SK-N-SH treated with all-trans-retinoic acid at 6 μM for 48 hours (cell line): ENCODE data around the gene ARHGAP29.

Experiments used
- ATAC-seq: fragments of 200-7000 bp; cut with Tn5 transposase; 3 replicates; pipeline ENCODE4 v1.9.1; 2020; ENCODE audit warnings: mild to moderate bottlenecking, moderate library complexity
- ARNTL ChIP-seq: fragments of 450-650 bp; formaldehyde crosslinking; IDR thresholded peaks from 2 replicates; pipeline ENCODE4 v1.5.0; 2020; ENCODE audit warnings: low read depth, mild to moderate bottlenecking, moderate library complexity, borderline replicate concordance
- BACH2 ChIP-seq: fragments of 250-450 bp; sonication (Bioruptor Pico); IDR thresholded peaks from 2 replicates; pipeline ENCODE4 v1.9.0; 2021; ENCODE audit warnings: mild to moderate bottlenecking, borderline replicate concordance
- ESRRG ChIP-seq: fragments of 250-450 bp; sonication (Bioruptor Pico); IDR thresholded peaks from 2 replicates; pipeline ENCODE4 v1.6.1; 2021; ENCODE audit warnings: mild to moderate bottlenecking
- GLIS3 ChIP-seq: fragments of 250-450 bp; sonication (Bioruptor Pico); IDR thresholded peaks from 2 replicates; pipeline ENCODE4 v1.5.0; 2020; ENCODE audit warnings: mild to moderate bottlenecking, moderate library complexity
- ISL1 ChIP-seq: fragments of 250-450 bp; sonication (Bioruptor Pico); IDR thresholded peaks from 2 replicates; pipeline ENCODE4 v2.1.2; 2022; ENCODE audit warnings: mild to moderate bottlenecking, moderate library complexity
- OSR1 ChIP-seq: fragments of 250-450 bp; sonication (Bioruptor Pico); IDR thresholded peaks from 2 replicates; pipeline ENCODE4 v1.8.0; 2022; ENCODE audit warnings: moderate library complexity, mild to moderate bottlenecking, inconsistent platforms
- PPARA ChIP-seq: fragments of 250-450 bp; sonication (Bioruptor Pico); IDR thresholded peaks from 2 replicates; pipeline ENCODE4 v1.5.0; 2020; ENCODE audit warnings: mild to moderate bottlenecking, borderline replicate concordance
- SNAI2 ChIP-seq: fragments of 250-450 bp; sonication (Bioruptor Pico); IDR thresholded peaks from 2 replicates; pipeline ENCODE4 v1.5.0; 2020; ENCODE audit warnings: mild to moderate bottlenecking, moderate library complexity
- TCF4 ChIP-seq: fragments of 250-450 bp; sonication (Bioruptor Pico); IDR thresholded peaks from 2 replicates; pipeline ENCODE4 v1.8.0; 2021; ENCODE audit warnings: mild to moderate bottlenecking, moderate library complexity, borderline replicate concordance
- TOX ChIP-seq: fragments of 250-450 bp; sonication (Bioruptor Pico); IDR thresholded peaks from 2 replicates; pipeline ENCODE4 v1.8.0; 2021; ENCODE audit warnings: mild to moderate bottlenecking, moderate library complexity, borderline replicate concordance
- ZC3H10 ChIP-seq: fragments of 250-450 bp; sonication (Bioruptor Pico); IDR thresholded peaks from 2 replicates; pipeline ENCODE4 v1.5.1; 2021; ENCODE audit warnings: mild to moderate bottlenecking, moderate library complexity
- ZFP3 ChIP-seq: fragments of 250-450 bp; sonication (Bioruptor Pico); IDR thresholded peaks from 2 replicates; pipeline ENCODE4 v1.5.0; 2020; ENCODE audit warnings: mild to moderate bottlenecking, moderate library complexity
- ZFP30 ChIP-seq: fragments of 450-650 bp; formaldehyde crosslinking; IDR thresholded peaks from 2 replicates; pipeline ENCODE4 v1.5.0; 2022; ENCODE audit warnings: mild to moderate bottlenecking, moderate library complexity
- ZNF565 ChIP-seq: fragments of 450-650 bp; formaldehyde crosslinking; conservative IDR thresholded peaks from 2 replicates; pipeline ENCODE4 v1.5.0; 2020; ENCODE audit warnings: low read depth, mild to moderate bottlenecking, moderate library complexity
- ZNF70 ChIP-seq: fragments of 450-650 bp; formaldehyde crosslinking; IDR thresholded peaks from 2 replicates; pipeline ENCODE4 v1.5.0; 2020; ENCODE audit warnings: mild to moderate bottlenecking, moderate library complexity
- ZNF8 ChIP-seq: fragments of 450-650 bp; formaldehyde crosslinking; IDR thresholded peaks from 2 replicates; pipeline ENCODE4 v1.5.0; 2020; ENCODE audit warnings: mild to moderate bottlenecking, moderate library complexity
- TF ChIP-seq, protein P1 (sequence below): fragments of 250-450 bp; sonication (Bioruptor Pico); IDR thresholded peaks from 2 replicates; pipeline ENCODE4 v1.8.0; 2021; ENCODE audit warnings: low read depth, mild to moderate bottlenecking, moderate library complexity, borderline replicate concordance
- TF ChIP-seq, protein P2 (sequence below): fragments of 250-450 bp; sonication (Bioruptor Pico); IDR thresholded peaks from 2 replicates; pipeline ENCODE4 v1.8.0; 2020; ENCODE audit warnings: mild to moderate bottlenecking, moderate library complexity, borderline replicate concordance
- TF ChIP-seq, protein P3 (sequence below): fragments of 250-450 bp; sonication (Bioruptor Pico); IDR thresholded peaks from 2 replicates; pipeline ENCODE4 v1.5.1; 2020; ENCODE audit warnings: low read depth, mild to moderate bottlenecking, moderate library complexity
- TF ChIP-seq, protein P4 (sequence below): fragments of 250-450 bp; sonication (Bioruptor Pico); IDR thresholded peaks from 2 replicates; pipeline ENCODE4 v1.5.0; 2020; ENCODE audit warnings: mild to moderate bottlenecking, moderate library complexity
- TF ChIP-seq, protein P5 (sequence below): fragments of 250-450 bp; sonication (Bioruptor Pico); IDR thresholded peaks from 2 replicates; pipeline ENCODE4 v1.5.1; 2021; ENCODE audit warnings: mild to moderate bottlenecking, moderate library complexity

ARHGAP29 gene

DNA sequence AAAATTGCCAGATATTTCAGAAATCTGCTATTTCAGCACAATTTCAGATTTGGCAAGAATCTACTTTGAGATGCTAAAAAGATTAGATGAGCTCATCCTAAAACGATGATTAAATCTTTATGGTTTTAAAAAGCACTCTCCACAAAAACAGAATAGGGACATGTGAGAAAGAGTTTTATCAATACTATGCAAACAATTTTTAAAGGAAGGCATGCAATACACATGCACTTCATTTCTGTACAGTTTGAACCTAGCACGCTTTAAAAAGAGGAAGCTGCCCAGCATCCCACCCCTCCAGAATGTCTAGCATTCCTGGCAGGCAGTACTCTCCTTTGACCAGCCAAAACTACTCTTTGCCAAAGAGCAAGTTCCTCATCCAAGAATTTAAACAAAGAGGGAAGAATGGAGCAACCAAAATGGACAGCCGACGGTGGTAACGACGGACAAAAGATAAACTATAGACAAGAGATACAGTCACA lies 1.3 kb downstream of the ARHGAP29 start:
- peak; percentile 54 for TF ChIP-seq ISL1
- no peak for TF ChIP-seq GLIS3 (CRISPR knock-in tag)
- TF ChIP-seq, all 23 proteins: peak for 1
- ATAC-seq, result peak; percentile 41

DNA sequence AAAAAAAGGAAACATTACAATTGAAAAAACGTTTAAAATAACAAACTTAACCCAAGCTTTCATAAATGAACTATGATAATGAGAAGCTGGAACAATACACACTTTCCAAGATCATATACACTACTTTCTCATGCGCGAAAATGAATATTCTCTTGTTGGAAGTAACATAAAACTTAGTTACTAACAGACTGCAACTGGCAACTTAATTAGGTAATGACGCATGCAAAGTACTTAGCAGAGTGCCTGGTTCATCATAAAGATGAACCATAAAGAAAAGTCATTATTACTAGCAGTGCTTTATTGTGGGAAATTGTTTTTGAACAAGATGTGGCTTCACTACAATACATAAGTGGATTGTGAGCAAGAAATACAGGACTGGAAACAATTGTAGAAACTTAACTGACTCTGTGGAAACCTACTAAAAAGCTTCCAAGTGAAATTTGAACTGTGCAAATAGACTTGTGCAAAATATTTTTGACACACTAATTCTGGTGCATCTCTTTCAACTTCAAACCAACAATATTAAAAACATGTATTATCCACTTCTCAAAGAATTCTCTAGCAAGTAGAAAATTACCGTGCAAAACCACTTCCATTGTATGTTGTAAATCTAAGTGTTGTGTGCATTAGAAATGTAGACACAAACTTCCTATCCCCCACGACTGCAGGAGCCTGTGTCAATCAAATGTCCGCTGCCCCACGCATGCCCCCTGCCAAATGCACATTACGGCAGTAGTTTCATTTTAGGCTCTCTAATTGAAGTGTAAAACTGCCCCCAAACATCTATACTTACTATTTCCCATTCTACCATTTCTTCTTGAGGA lies 2.0 kb downstream of the ARHGAP29 start:
- TF ChIP-seq BACH2 (CRISPR knock-in tag), result no peak
- TF ChIP-seq ZC3H10, result no peak
- no peak for TF ChIP-seq ESRRG (CRISPR knock-in tag)
- TF ChIP-seq ISL1, result no peak
- TF ChIP-seq, protein P1, sequence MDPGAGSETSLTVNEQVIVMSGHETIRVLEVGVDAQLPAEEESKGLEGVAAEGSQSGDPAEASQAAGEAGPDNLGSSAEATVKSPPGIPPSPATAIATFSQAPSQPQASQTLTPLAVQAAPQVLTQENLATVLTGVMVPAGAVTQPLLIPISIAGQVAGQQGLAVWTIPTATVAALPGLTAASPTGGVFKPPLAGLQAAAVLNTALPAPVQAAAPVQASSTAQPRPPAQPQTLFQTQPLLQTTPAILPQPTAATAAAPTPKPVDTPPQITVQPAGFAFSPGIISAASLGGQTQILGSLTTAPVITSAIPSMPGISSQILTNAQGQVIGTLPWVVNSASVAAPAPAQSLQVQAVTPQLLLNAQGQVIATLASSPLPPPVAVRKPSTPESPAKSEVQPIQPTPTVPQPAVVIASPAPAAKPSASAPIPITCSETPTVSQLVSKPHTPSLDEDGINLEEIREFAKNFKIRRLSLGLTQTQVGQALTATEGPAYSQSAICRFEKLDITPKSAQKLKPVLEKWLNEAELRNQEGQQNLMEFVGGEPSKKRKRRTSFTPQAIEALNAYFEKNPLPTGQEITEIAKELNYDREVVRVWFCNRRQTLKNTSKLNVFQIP (CRISPR knock-in tag), result no peak
- TF ChIP-seq ZFP3 (CRISPR knock-in tag), result no peak
- TF ChIP-seq ZNF565 (CRISPR knock-in tag), result no peak
- no peak for TF ChIP-seq ARNTL
- TF ChIP-seq TCF4 (CRISPR knock-in tag), result no peak
- no peak for TF ChIP-seq OSR1 (CRISPR knock-in tag)
- no peak for TF ChIP-seq ZNF8
- TF ChIP-seq, protein P2, sequence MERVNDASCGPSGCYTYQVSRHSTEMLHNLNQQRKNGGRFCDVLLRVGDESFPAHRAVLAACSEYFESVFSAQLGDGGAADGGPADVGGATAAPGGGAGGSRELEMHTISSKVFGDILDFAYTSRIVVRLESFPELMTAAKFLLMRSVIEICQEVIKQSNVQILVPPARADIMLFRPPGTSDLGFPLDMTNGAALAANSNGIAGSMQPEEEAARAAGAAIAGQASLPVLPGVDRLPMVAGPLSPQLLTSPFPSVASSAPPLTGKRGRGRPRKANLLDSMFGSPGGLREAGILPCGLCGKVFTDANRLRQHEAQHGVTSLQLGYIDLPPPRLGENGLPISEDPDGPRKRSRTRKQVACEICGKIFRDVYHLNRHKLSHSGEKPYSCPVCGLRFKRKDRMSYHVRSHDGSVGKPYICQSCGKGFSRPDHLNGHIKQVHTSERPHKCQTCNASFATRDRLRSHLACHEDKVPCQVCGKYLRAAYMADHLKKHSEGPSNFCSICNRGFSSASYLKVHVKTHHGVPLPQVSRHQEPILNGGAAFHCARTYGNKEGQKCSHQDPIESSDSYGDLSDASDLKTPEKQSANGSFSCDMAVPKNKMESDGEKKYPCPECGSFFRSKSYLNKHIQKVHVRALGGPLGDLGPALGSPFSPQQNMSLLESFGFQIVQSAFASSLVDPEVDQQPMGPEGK, result no peak

DNA sequence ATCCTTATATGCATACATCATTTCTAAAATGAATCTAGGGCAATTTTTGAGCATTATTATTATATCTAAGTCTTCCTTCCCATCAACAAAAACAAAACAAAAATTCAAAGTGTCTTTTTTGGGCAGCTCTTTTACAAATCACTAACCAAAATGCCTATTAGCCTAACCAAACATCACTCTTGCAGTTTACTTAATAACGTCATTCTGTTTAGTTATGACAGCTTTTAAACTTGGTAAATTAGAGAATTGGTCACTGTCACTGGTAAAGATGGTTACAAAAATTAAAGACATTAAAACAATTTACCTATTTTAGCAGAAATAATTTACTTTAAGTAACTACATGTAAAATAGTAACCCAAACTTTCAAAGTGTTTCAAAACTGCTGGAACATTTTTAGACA lies 2.8 kb downstream of the ARHGAP29 start:
- no peak for ATAC-seq
- TF ChIP-seq ZFP3 (CRISPR knock-in tag), result no peak
- TF ChIP-seq OSR1 (CRISPR knock-in tag), result no peak
- TF ChIP-seq SNAI2 (CRISPR knock-in tag), result no peak
- no peak for TF ChIP-seq ZNF8
- no peak for TF ChIP-seq ZNF565 (CRISPR knock-in tag)
- TF ChIP-seq ARNTL, result no peak
- TF ChIP-seq ZNF70 (CRISPR knock-in tag), result no peak
- no peak for TF ChIP-seq TOX
- TF ChIP-seq, protein P1 (CRISPR knock-in tag), result no peak
- TF ChIP-seq ZFP30, result no peak
- TF ChIP-seq, protein P3, sequence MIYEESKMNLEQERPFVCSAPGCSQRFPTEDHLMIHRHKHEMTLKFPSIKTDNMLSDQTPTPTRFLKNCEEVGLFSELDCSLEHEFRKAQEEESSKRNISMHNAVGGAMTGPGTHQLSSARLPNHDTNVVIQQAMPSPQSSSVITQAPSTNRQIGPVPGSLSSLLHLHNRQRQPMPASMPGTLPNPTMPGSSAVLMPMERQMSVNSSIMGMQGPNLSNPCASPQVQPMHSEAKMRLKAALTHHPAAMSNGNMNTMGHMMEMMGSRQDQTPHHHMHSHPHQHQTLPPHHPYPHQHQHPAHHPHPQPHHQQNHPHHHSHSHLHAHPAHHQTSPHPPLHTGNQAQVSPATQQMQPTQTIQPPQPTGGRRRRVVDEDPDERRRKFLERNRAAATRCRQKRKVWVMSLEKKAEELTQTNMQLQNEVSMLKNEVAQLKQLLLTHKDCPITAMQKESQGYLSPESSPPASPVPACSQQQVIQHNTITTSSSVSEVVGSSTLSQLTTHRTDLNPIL (CRISPR knock-in tag), result no peak
- TF ChIP-seq GLIS3 (CRISPR knock-in tag), result no peak
- TF ChIP-seq TCF4 (CRISPR knock-in tag), result no peak
- TF ChIP-seq PPARA (CRISPR knock-in tag), result no peak
- TF ChIP-seq, protein P4, sequence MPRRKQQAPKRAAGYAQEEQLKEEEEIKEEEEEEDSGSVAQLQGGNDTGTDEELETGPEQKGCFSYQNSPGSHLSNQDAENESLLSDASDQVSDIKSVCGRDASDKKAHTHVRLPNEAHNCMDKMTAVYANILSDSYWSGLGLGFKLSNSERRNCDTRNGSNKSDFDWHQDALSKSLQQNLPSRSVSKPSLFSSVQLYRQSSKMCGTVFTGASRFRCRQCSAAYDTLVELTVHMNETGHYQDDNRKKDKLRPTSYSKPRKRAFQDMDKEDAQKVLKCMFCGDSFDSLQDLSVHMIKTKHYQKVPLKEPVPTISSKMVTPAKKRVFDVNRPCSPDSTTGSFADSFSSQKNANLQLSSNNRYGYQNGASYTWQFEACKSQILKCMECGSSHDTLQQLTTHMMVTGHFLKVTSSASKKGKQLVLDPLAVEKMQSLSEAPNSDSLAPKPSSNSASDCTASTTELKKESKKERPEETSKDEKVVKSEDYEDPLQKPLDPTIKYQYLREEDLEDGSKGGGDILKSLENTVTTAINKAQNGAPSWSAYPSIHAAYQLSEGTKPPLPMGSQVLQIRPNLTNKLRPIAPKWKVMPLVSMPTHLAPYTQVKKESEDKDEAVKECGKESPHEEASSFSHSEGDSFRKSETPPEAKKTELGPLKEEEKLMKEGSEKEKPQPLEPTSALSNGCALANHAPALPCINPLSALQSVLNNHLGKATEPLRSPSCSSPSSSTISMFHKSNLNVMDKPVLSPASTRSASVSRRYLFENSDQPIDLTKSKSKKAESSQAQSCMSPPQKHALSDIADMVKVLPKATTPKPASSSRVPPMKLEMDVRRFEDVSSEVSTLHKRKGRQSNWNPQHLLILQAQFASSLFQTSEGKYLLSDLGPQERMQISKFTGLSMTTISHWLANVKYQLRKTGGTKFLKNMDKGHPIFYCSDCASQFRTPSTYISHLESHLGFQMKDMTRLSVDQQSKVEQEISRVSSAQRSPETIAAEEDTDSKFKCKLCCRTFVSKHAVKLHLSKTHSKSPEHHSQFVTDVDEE (CRISPR knock-in tag), result no peak
- TF ChIP-seq, protein P5, sequence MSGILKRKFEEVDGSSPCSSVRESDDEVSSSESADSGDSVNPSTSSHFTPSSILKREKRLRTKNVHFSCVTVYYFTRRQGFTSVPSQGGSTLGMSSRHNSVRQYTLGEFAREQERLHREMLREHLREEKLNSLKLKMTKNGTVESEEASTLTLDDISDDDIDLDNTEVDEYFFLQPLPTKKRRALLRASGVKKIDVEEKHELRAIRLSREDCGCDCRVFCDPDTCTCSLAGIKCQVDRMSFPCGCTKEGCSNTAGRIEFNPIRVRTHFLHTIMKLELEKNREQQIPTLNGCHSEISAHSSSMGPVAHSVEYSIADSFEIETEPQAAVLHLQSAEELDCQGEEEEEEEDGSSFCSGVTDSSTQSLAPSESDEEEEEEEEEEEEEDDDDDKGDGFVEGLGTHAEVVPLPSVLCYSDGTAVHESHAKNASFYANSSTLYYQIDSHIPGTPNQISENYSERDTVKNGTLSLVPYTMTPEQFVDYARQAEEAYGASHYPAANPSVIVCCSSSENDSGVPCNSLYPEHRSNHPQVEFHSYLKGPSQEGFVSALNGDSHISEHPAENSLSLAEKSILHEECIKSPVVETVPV (CRISPR knock-in tag), result no peak
- TF ChIP-seq, protein P2, result no peak

More for the DNA sequence above, 2.0 kb downstream of the ARHGAP29 start:
- ATAC-seq, result no peak
